Astrocyte of the spinal cord (primary cell): ENCODE results near the gene SERAC1.
"Not testable (repeated sequence)": the region's sequence is repeated elsewhere in the genome, so short reads cannot be mapped to it uniquely, and the experiment has no call there.

Experiments used
- DNase-seq: peaks from one replicate; pipeline ENCODE4 v3.0.0; 2011; ENCODE audit warnings: low read depth, low spot score
- H3K4me3 ChIP-seq: 2 replicates; pipeline ENCODE4 v1.5.1; 2011; ENCODE audit warnings: low read depth, mild to moderate bottlenecking, low read length, moderate library complexity
- in situ Hi-C: cut with HindIII; loops from 2 replicates; pipeline ENCODE4 v1.10.0; 2017; ENCODE audit warnings: low sequenced_read_pairs
- TF ChIP-seq, protein P1 (sequence below): IDR thresholded peaks from 2 replicates; pipeline ENCODE4 v1.5.1; 2012; ENCODE audit warnings: low read depth, mild to moderate bottlenecking, low read length, inconsistent platforms

The SERAC1 gene

DNA sequence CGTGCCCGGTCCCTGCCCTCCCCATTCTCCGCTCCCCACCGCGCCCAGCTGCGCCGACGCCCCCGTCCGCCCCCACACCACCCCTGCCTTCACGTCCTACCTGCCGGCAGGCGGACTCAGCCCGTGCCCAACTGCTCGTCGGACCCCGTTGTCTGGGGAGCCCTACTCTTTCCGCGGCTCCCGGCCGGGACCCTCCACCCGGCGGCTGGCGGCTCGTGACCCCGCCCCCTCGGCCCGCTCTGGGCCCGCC is at the start of gene SERAC1:
TSS of gene SERAC1 (minus strand) at position 223 of the 250 bp plus-strand sequence. CDS start 9,899 bp downstream, outside the sequence.
- TF ChIP-seq, protein P1, sequence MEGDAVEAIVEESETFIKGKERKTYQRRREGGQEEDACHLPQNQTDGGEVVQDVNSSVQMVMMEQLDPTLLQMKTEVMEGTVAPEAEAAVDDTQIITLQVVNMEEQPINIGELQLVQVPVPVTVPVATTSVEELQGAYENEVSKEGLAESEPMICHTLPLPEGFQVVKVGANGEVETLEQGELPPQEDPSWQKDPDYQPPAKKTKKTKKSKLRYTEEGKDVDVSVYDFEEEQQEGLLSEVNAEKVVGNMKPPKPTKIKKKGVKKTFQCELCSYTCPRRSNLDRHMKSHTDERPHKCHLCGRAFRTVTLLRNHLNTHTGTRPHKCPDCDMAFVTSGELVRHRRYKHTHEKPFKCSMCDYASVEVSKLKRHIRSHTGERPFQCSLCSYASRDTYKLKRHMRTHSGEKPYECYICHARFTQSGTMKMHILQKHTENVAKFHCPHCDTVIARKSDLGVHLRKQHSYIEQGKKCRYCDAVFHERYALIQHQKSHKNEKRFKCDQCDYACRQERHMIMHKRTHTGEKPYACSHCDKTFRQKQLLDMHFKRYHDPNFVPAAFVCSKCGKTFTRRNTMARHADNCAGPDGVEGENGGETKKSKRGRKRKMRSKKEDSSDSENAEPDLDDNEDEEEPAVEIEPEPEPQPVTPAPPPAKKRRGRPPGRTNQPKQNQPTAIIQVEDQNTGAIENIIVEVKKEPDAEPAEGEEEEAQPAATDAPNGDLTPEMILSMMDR, result no peak
- in situ Hi-C loops, result no loop called here
- no peak for DNase-seq
- H3K4me3 ChIP-seq, result peak within 1 kb of the TSS; percentile 88

DNA sequence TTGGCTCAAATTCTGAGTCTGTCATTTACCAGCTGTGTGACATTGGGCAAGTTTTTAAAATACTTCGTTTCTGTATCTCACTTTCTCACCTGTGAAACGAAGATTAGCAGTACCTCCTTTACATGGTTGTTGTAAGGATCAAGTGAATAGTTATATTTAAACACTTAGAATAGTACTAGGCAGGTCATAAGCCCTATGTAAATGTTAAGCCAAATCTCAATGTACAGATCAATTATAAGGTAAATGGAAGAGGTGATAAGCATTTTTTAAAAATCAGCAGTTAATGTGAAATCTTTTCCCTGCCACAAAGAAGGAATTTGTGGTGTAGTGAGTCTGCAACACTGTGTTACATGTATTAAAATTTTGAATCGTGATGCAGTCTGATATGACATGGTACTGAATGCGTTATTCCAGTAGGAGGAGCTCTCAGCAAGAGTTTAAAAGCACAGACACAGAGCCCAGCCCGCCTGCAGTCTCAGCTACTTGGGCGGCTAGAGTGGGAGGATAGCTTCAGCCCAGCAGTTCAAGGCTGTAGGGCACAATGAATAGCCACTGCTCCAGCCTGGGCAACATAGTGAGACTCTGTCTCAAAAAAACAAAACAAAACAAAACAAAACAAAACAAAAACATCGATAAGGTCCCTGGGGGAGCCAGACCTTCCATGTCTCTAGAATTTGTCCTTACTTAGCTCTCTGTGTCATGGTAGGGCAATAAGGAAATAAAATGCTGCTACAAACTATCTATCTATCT is 46.0 kb upstream of the SERAC1 start:
- TF ChIP-seq, protein P1, result peak; percentile 73
- in situ Hi-C loops, result no loop called here
- no peak overlapping the region for H3K4me3 ChIP-seq
- peak; percentile 80 for DNase-seq

DNA sequence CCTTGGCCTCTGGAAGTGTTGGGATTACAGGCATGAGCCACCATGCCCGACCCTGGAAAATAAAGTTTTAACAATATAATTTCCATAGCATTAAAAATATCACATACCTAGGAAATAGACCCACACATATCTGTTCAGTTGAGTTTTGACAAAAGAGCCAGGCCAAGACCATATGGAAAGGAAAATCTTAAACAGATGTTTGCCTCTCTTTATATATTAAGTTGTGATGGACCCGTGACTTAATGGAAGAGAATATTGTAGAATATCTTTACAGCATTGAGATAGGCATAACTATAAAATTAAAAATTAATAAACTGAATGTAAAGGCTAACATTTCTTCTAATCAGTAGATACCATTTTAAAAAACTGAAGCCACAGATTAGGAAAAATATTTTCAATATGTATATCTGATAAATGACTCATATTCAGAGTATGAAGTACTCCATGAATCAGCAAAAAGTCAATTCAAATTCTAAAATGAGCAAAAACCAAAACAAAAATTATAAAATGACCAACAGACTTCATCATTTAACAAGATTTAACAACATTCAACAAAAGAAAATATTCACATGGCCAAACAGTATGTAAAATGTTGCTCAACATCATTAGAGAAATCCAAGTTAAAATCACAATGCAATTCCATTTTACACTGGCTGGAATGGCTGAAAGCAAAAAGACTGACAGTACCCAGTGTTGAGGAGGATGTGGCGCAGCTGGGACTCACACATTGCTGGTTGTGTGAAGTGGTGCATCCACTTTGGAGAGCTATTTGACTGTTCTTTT is 43.4 kb upstream of the SERAC1 start:
- peak; percentile 32 for DNase-seq

DNA sequence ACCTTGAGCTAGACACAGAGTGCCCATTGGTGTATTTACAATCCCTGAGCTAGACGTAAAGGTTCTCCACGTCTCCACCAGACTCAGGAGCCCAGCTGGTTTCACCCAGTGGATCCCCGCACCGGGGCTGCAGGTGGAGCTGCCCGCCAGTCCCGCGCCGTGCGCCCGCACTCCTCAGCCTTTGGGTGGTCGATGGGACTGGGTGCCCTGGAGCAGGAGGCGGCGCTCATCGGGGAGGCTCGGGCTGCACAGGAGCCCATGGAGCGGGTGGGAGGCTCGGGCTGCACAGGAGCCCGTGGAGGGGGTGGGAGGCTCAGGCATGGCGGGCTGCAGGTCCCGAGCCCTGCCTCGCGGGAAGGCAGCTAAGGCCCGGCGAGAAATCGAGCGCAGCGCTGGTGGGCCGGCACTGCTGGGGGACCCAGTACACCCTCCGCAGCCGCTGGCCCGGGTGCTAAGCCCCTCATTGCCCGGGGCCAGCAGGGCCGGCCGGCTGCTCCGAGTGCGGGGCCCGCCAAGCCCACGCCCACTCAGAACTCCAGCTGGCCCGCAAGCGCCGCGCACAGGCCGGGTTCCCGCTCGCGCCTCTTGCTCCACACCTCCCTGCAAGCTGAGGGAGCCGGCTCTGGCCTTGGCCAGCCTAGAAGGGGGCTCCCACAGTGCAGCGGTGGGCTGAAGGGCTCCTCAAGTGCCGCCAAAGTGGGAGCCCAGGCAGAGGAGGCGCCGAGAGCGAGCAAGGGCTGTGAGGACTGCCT is 41.7 kb upstream of the SERAC1 start:
- DNase-seq, in situ Hi-C loops, H3K4me3 ChIP-seq: not testable (repeated sequence)

More for the DNA sequence above, 43.4 kb upstream of the SERAC1 start:
- in situ Hi-C loops, result no loop called here
- TF ChIP-seq, protein P1, result no peak
- H3K4me3 ChIP-seq, result no peak overlapping the region

DNA sequence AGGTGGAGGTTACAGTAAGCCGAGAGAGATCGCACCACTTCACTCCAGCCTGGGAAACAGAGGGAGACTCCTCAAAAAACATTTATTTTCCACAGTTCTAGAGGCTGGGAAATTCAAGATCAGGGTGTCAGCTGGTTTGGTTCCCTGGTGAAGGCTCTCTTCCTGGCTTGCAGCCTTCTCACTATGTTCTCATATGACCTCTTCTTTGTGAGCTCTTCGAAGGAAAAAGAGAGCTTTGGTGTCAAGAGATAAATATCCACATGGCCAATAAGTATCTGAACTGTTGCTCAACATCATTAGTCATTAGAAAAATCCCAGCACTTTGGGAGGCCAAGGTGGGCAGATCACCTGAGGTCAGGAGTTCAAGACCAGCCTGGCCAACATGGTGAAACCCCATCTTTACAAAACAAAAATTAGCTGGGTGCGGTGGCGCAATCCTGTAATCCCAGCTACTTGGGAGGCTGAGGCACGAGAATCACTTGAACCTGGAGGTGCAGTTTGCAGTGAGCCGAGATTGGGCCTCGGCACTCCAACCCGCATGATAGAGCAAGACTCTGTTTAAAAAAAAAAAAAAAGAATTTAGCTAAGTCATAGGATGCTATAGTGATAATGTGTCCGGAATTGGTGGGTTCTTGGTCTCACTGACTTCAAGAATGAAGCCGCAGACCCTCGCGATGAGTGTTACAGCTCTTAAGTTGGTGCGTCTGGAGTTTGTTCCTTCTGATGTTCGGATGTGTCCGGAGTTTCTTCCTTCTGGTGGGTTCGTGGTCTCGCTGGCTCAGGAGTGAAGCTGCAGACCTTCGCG is 40.4 kb upstream of the SERAC1 start:
- DNase-seq, in situ Hi-C loops, H3K4me3 ChIP-seq: not testable (repeated sequence)

DNA sequence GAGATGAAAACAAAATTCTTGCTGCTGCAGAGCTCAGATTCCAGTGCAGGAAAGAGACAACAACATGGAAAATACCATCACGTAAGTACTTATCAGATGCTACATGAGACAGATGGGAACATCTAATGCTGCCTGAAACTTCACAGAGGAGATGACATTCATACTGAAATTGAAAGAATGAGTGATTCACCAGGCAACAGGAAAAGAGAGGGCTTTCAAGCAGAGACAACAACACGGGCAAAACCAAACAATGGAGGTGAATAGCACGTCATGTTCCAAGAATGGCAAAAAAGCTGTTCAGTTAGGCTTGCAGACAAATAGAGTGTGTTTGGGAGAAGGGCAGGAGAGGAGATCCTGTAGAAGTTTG is 39.3 kb upstream of the SERAC1 start:
- in situ Hi-C loops, result no loop called here
- TF ChIP-seq, protein P1, result no peak
- no peak overlapping the region for H3K4me3 ChIP-seq
- peak; percentile 52 for DNase-seq

DNA sequence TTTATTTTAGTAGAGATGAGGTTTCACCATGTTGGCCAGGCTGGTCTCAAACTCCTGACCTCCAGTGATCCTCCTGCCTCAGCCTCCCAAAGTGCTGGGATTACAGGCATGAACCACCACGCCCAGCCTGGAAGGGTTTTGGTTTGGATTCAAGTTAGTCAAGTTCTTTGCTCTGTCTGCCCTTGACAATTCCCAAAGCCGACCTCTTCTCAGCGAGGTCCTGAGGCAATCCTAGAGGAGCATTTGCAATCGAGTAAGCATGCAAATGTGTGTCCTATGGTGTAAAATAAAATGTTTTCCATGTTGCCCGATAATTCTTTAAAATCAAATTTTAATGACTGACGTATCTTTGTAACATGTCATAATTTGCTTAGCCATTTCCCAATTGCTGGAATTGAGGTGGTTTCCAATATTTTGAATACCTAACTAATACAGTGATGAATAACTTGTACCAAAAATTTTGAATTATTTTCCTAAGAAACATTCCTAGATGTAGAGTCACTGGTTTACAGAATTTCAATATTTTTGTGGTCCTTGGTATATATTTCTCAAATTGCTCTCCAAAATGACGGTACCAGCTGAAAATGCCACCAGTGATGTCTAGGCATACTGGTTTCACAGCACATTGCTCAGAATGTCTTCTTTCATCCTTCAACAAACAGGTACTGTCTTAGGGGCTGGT is 38.8 kb upstream of the SERAC1 start:
- DNase-seq, result no peak
- H3K4me3 ChIP-seq, result no peak overlapping the region
- TF ChIP-seq, protein P1, result no peak
- in situ Hi-C loops, result no loop called here
